Inflammatory macrophage (primary cell): Measurements from ENCODE around the gene OSBPL5.

Source experiments
- DNase-seq, 2 donors: peaks; one replicate each; pipeline ENCODE4 v3.0.0-alpha.2; 2020 to 2022

Gene OSBPL5

GRCh38 chr11:3148990-3149851 is 15.9 kb downstream of the OSBPL5 start:
- DNase-seq = no peak

GRCh38 chr11:3148255-3148989 is 16.7 kb downstream of the OSBPL5 start:
- DNase-seq = no peak

GRCh38 chr11:3147626-3148025 is 17.5 kb downstream of the OSBPL5 start:
- DNase-seq = no peak

GRCh38 chr11:3147257-3147619 is 17.9 kb downstream of the OSBPL5 start:
- DNase-seq = no peak

GRCh38 chr11:3146612-3147256 is 18.4 kb downstream of the OSBPL5 start:
- DNase-seq = no peak

GRCh38 chr11:3145206-3145520 is 19.9 kb downstream of the OSBPL5 start:
- DNase-seq = no peak

GRCh38 chr11:3144296-3145205 is 20.6 kb downstream of the OSBPL5 start:
- no peak for DNase-seq

- DNase-seq = no peak
Observed at GRCh38 chr11:3143136-3143880, 21.8 kb downstream of the OSBPL5 start.

GRCh38 chr11:3140291-3140603 is 24.9 kb downstream of the OSBPL5 start:
- DNase-seq = no peak

GRCh38 chr11:3139481-3140290 is 25.4 kb downstream of the OSBPL5 start:
- no peak for DNase-seq

- no peak for DNase-seq
Observed at GRCh38 chr11:3139086-3139440, 26.0 kb downstream of the OSBPL5 start.

GRCh38 chr11:3138178-3139085 is 26.7 kb downstream of the OSBPL5 start:
- no peak for DNase-seq

- DNase-seq = no peak
Observed at GRCh38 chr11:3137486-3138177, 27.5 kb downstream of the OSBPL5 start.

GRCh38 chr11:3136546-3137455 is 28.3 kb downstream of the OSBPL5 start:
- peak; percentile 16 to 30 for DNase-seq

- DNase-seq = no peak
Observed at GRCh38 chr11:3135481-3136440, 29.3 kb downstream of the OSBPL5 start.

- no peak for DNase-seq
Observed at GRCh38 chr11:3134651-3135480, 30.2 kb downstream of the OSBPL5 start.
